H9 (cell line): ENCODE measurements around the gene HNF1B. TPM values are rescaled to one million over a fixed set of nuclear protein-coding genes. Genes with fewer than 3 reads are reported as not detected.

Experiments
- DNase-seq: peaks from one replicate; pipeline ENCODE4 v3.0.0-alpha.2; 2017
- H2AFZ ChIP-seq: one replicate; pipeline ENCODE4 v1.6.1; 2013; ENCODE audit warnings: mild to moderate bottlenecking, low read length, control low read depth, moderate library complexity
- H2AK5ac ChIP-seq: 2 replicates; pipeline ENCODE4 v1.6.1; 2013; ENCODE audit warnings: low read length, control low read depth, mixed read lengths; ENCODE audit not compliant: insufficient read length
- H2BK120ac ChIP-seq: one replicate; pipeline ENCODE4 v1.6.1; 2013; ENCODE audit warnings: low read depth, mild to moderate bottlenecking, low read length, control low read depth, inconsistent platforms; ENCODE audit not compliant: poor library complexity, severe bottlenecking
- H2BK12ac ChIP-seq: 2 replicates; pipeline ENCODE4 v1.6.1; 2013; ENCODE audit warnings: low read length, control low read depth, mixed read lengths, low read depth; ENCODE audit not compliant: insufficient read length
- H2BK15ac ChIP-seq: 2 replicates; pipeline ENCODE4 v1.6.1; 2013; ENCODE audit warnings: low read depth, low read length, control low read depth
- H2BK20ac ChIP-seq: one replicate; pipeline ENCODE4 v1.6.1; 2013; ENCODE audit warnings: low read depth, mild to moderate bottlenecking, low read length, control low read depth, inconsistent platforms; ENCODE audit not compliant: poor library complexity, severe bottlenecking
- H2BK5ac ChIP-seq: 2 replicates; pipeline ENCODE4 v1.6.1; 2013; ENCODE audit warnings: low read length, control low read depth, mixed read lengths; ENCODE audit not compliant: insufficient read length
- H3K14ac ChIP-seq: 2 replicates; pipeline ENCODE4 v1.6.1; 2013; ENCODE audit warnings: low read length, control low read depth; ENCODE audit not compliant: insufficient read depth
- H3K18ac ChIP-seq: 2 replicates; pipeline ENCODE4 v1.6.1; 2013; ENCODE audit warnings: low read depth, mild to moderate bottlenecking, mixed read lengths, low read length, control low read depth; ENCODE audit not compliant: insufficient read length
- H3K23ac ChIP-seq: 2 replicates; pipeline ENCODE4 v1.6.1; 2013; ENCODE audit warnings: low read length, control low read depth, mixed read lengths, low read depth; ENCODE audit not compliant: insufficient read length
- H3K23me2 ChIP-seq: 2 replicates; pipeline ENCODE4 v1.6.1; 2013; ENCODE audit warnings: low read depth, mild to moderate bottlenecking, mixed read lengths, low read length, control low read depth; ENCODE audit not compliant: insufficient read length, poor library complexity, severe bottlenecking
- H3K27ac ChIP-seq: 2 replicates; pipeline ENCODE4 v1.5.1; 2013; ENCODE audit warnings: low read length, control low read depth, mixed read lengths, low read depth; ENCODE audit not compliant: insufficient read length
- H3K27me3 ChIP-seq: 2 replicates; pipeline ENCODE4 v1.6.1; 2013; ENCODE audit warnings: low read length, control low read depth, inconsistent platforms; ENCODE audit not compliant: insufficient read depth
- H3K4ac ChIP-seq: 2 replicates; pipeline ENCODE4 v1.6.1; 2013; ENCODE audit warnings: low read depth, mild to moderate bottlenecking, control low read depth, inconsistent platforms, low read length, moderate library complexity
- H3K4me1 ChIP-seq: 2 replicates; pipeline ENCODE4 v1.6.1; 2013; ENCODE audit warnings: low read length, control low read depth, inconsistent platforms; ENCODE audit not compliant: insufficient read depth
- H3K4me2 ChIP-seq: 2 replicates; pipeline ENCODE4 v1.6.1; 2013; ENCODE audit warnings: low read length, control low read depth, mixed read lengths; ENCODE audit not compliant: insufficient read length, insufficient read depth
- H3K56ac ChIP-seq: 2 replicates; pipeline ENCODE4 v1.6.1; 2013; ENCODE audit warnings: low read depth, mild to moderate bottlenecking, mixed read lengths, low read length, control low read depth; ENCODE audit not compliant: insufficient read length
- H3K79me1 ChIP-seq: 2 replicates; pipeline ENCODE4 v1.6.1; 2013; ENCODE audit warnings: low read depth, mild to moderate bottlenecking, moderate library complexity, low read length, control low read depth, inconsistent platforms; ENCODE audit not compliant: insufficient read depth, poor library complexity, severe bottlenecking
- H3K79me2 ChIP-seq: 2 replicates; pipeline ENCODE4 v1.6.1; 2013; ENCODE audit warnings: low read length, control low read depth, inconsistent platforms; ENCODE audit not compliant: insufficient read depth
- H3K9ac ChIP-seq: 2 replicates; pipeline ENCODE4 v1.6.1; 2013; ENCODE audit warnings: low read length, control low read depth, mixed read lengths; ENCODE audit not compliant: insufficient read length; ENCODE audit errors: extremely low read depth
- H3K9me3 ChIP-seq: one replicate; pipeline ENCODE4 v1.6.1; 2013; ENCODE audit warnings: low read depth, low read length, inconsistent platforms; ENCODE audit not compliant: control insufficient read depth
- H3T11ph ChIP-seq: one replicate; pipeline ENCODE4 v1.6.1; 2013; ENCODE audit warnings: mild to moderate bottlenecking, low read length, control low read depth, inconsistent platforms
- H4K20me1 ChIP-seq: one replicate; pipeline ENCODE4 v1.6.1; 2013; ENCODE audit not compliant: control insufficient read depth, insufficient read length, insufficient read depth
- H4K5ac ChIP-seq: 2 replicates; pipeline ENCODE4 v1.6.1; 2013; ENCODE audit warnings: low read depth, mild to moderate bottlenecking, mixed read lengths, low read length, control low read depth; ENCODE audit not compliant: insufficient read length
- H4K8ac ChIP-seq: replicated peaks from 2 replicates; pipeline ENCODE4 v1.6.1; 2013; ENCODE audit warnings: low read length, control low read depth, mixed read lengths, low read depth; ENCODE audit not compliant: insufficient read length
- H4K91ac ChIP-seq: 2 replicates; pipeline ENCODE4 v1.6.1; 2013; ENCODE audit warnings: low read depth, mild to moderate bottlenecking, moderate library complexity, mixed read lengths, low read length, control low read depth; ENCODE audit not compliant: insufficient read length
- H3K27ac Mint-ChIP-seq, 3 experiments: 2 replicates in 2 of 3; 3 replicates in 1 of 3; pipeline ENCODE4 v1.8.0; 2020 to 2021; ENCODE audit warnings: mixed read lengths in 3 of 3, mild to moderate bottlenecking in 1 of 3, moderate library complexity in 1 of 3
- H3K27me3 Mint-ChIP-seq: 2 replicates; pipeline ENCODE4 v1.8.0; 2021; ENCODE audit warnings: low read depth, mild to moderate bottlenecking, moderate library complexity, mixed read lengths
- H3K36me3 Mint-ChIP-seq, 3 experiments: 2 replicates in 2 of 3; 3 replicates in 1 of 3; pipeline ENCODE4 v1.8.0; 2020 to 2021; ENCODE audit warnings: low read depth in 3 of 3, mixed read lengths in 3 of 3; ENCODE audit not compliant: insufficient read depth in 1 of 3
- H3K4me1 Mint-ChIP-seq, 2 experiments: 2 replicates each; pipeline ENCODE4 v1.8.0; 2020; ENCODE audit warnings: mixed read lengths in 2 of 2
- H3K4me3 Mint-ChIP-seq, 2 experiments: 2 replicates in 1 of 2; 3 replicates in 1 of 2; pipeline ENCODE4 v1.8.0; 2020 to 2021; ENCODE audit warnings: mild to moderate bottlenecking in 2 of 2, mixed read lengths in 2 of 2, moderate library complexity in 1 of 2
- H3K9me3 Mint-ChIP-seq, 2 experiments: 2 replicates in 1 of 2; 3 replicates in 1 of 2; pipeline ENCODE4 v1.8.0; 2020; ENCODE audit warnings: mild to moderate bottlenecking in 2 of 2, mixed read lengths in 2 of 2, moderate library complexity in 1 of 2
- CTCF ChIP-seq: fragments of 200-600 bp; sonication (generic); conservative IDR thresholded peaks from 3 replicates; pipeline ENCODE4 v1.8.0; 2021; ENCODE audit warnings: antibody characterized with exemption, mild to moderate bottlenecking
- WGBS: extraction: QIAGEN DNeasy Blood & Tissue Kit; methylation state at CpG from one replicate; pipeline ENCODE4 v1.1.7; 2013; ENCODE audit warnings: missing lambda C conversion rate, low lambda C conversion rate, mixed read lengths; ENCODE audit not compliant: insufficient read length; ENCODE audit errors: extremely low coverage; 5-methylcytosine and 5-hydroxymethylcytosine counted together
- total RNA-seq: library from RNA; stranded (reverse); gene quantifications from 2 replicates; pipeline ENCODE4 v1.2.1, GENCODE V29; 2021

HNF1B gene
- total RNA-seq, 1 experiment from 2014 or later = not detected

- Histone ChIP-seq H4K20me1 (no peaks in the 10 kb centered on the region), H3K4me1 (no peaks in the 10 kb centered on the region), H3K23me2 (peaks cover 4% of the 10 kb centered on the region), H3K9me3 (no peaks in the 10 kb centered on the region), H4K5ac (no peak overlapping the region), H2BK120ac (no peak overlapping the region), H2BK12ac (no peak overlapping the region), H3T11ph (no peak overlapping the region), H2AFZ (no peak overlapping the region), H3K14ac (no peak overlapping the region), H3K23ac (no peak overlapping the region), H3K56ac (no peak overlapping the region), H3K79me2 (no peaks in the 10 kb centered on the region), H2BK15ac (no peak overlapping the region), H3K79me1 (no peaks in the 10 kb centered on the region), H2BK5ac (no peak overlapping the region), H4K91ac (no peak overlapping the region), H3K18ac (no peak overlapping the region), H3K9ac (no peak overlapping the region), H3K4ac (no peak overlapping the region), H3K4me2 (no peak overlapping the region), H3K27ac (no peak overlapping the region), H2BK20ac (no peak overlapping the region), H2AK5ac (no peak overlapping the region), H3K27me3 (peaks cover 28% of the 10 kb centered on the region; the same call in 1 of the 2 replicates), H4K8ac (no peak overlapping the region)
- H3K4me3 Mint-ChIP-seq = no peak overlapping the region
- H3K27ac Mint-ChIP-seq = no peak overlapping the region
- no peak for DNase-seq
- peaks cover 4% of the 10 kb centered on the region in 2 experiments for H3K4me1 Mint-ChIP-seq
- no CpG with 5 or more reads among the region's 5 CpGs for WGBS
- H3K27me3 Mint-ChIP-seq = peaks cover 79% of the 10 kb centered on the region
- TF ChIP-seq CTCF = no peak
- H3K9me3 Mint-ChIP-seq = no peaks in the 10 kb centered on the region
- no peaks in the 10 kb centered on the region for H3K36me3 Mint-ChIP-seq
Observed at GRCh38 chr17:37750292-37750691, 5.4 kb upstream of the HNF1B start.
